Naive thymus-derived CD4-positive, alpha-beta T cell (primary cell): ENCODE data around the gene KLHDC7B. TPM values are rescaled to one million over a fixed set of nuclear protein-coding genes. Genes with fewer than 3 reads are reported as not detected.

Source experiments
- ATAC-seq: fragments of 150-1000 bp; cut with Tn5 transposase; 2 replicates; pipeline ENCODE4 v1.10.0; 2021; ENCODE audit warnings: mild to moderate bottlenecking, moderate library complexity
- CTCF ChIA-PET: fragments of 350-600 bp; sonication (Branson Sonifier 250); formaldehyde crosslinking; loops from one replicate; lab custom pipeline; 2021; ENCODE audit warnings: antibody characterized with exemption; lab: Charles Lee
- POLR2A ChIA-PET: fragments of 350-600 bp; sonication (Branson Sonifier 250); formaldehyde crosslinking; loops from one replicate; lab custom pipeline; 2021; ENCODE audit warnings: antibody characterized with exemption, inconsistent platforms; lab: Charles Lee
- DNase-seq, 9 donors: peaks; one replicate each; pipeline versions ENCODE4 v3.0.0 to v3.0.0-alpha.2; 2020 to 2022; ENCODE audit warnings: mixed read lengths in 1 of 9
- H3K27ac ChIP-seq: one replicate; pipeline ENCODE4 v1.7.0; 2013; ENCODE audit warnings: mild to moderate bottlenecking, low read depth, low read length, moderate library complexity
- H3K27me3 ChIP-seq, 2 donors: one replicate each; pipeline ENCODE4 v1.7.0; 2013; ENCODE audit warnings: low read length in 2 of 2, mild to moderate bottlenecking in 2 of 2, moderate library complexity in 2 of 2; ENCODE audit not compliant: control insufficient read depth in 2 of 2, insufficient read depth in 2 of 2
- H3K36me3 ChIP-seq, 3 experiments: 1 replicate in 2 of 3; 2 replicates in 1 of 3; pipeline ENCODE4 v1.7.0; 2013; ENCODE audit warnings: low read length in 3 of 3, mild to moderate bottlenecking in 3 of 3, moderate library complexity in 1 of 3; ENCODE audit not compliant: insufficient read depth in 3 of 3, control insufficient read depth in 2 of 3
- H3K4me1 ChIP-seq, 2 donors: one replicate each; pipeline ENCODE4 v1.7.0; 2013; ENCODE audit warnings: low read length in 2 of 2, mild to moderate bottlenecking in 2 of 2, moderate library complexity in 1 of 2; ENCODE audit not compliant: control insufficient read depth in 2 of 2, insufficient read depth in 2 of 2
- H3K4me3 ChIP-seq: 2 replicates; pipeline ENCODE4 v1.7.0; 2013; ENCODE audit warnings: mild to moderate bottlenecking, low read length
- H3K9me3 ChIP-seq, 3 experiments: 1 replicate in 2 of 3; 2 replicates in 1 of 3; pipeline ENCODE4 v1.7.0; 2013; ENCODE audit warnings: low read length in 3 of 3; ENCODE audit not compliant: control insufficient read depth in 2 of 3
- H3K27ac Mint-ChIP-seq, 9 donors: one replicate each; pipeline ENCODE4 v1.8.0; 2020 to 2022; ENCODE audit warnings: mixed read lengths in 9 of 9, mild to moderate bottlenecking in 8 of 9, moderate library complexity in 5 of 9, inconsistent platforms in 2 of 9
- H3K27me3 Mint-ChIP-seq, 5 donors: one replicate each; pipeline ENCODE4 v1.8.0; 2021 to 2022; ENCODE audit warnings: mixed read lengths in 5 of 5, mild to moderate bottlenecking in 1 of 5
- H3K36me3 Mint-ChIP-seq, 5 donors: one replicate each; pipeline ENCODE4 v1.8.0; 2020 to 2022; ENCODE audit warnings: mixed read lengths in 5 of 5, mild to moderate bottlenecking in 3 of 5, inconsistent platforms in 1 of 5
- H3K4me1 Mint-ChIP-seq, 7 donors: one replicate each; pipeline ENCODE4 v1.8.0; 2020 to 2022; ENCODE audit warnings: mixed read lengths in 7 of 7, mild to moderate bottlenecking in 3 of 7, inconsistent platforms in 1 of 7
- H3K4me3 Mint-ChIP-seq, 10 donors: one replicate each; pipeline ENCODE4 v1.8.0; 2020 to 2022; ENCODE audit warnings: mild to moderate bottlenecking in 10 of 10, mixed read lengths in 10 of 10, moderate library complexity in 6 of 10, inconsistent platforms in 2 of 10
- H3K9me3 Mint-ChIP-seq, 11 donors: one replicate each; pipeline ENCODE4 v1.8.0; 2020 to 2022; ENCODE audit warnings: mixed read lengths in 11 of 11, mild to moderate bottlenecking in 4 of 11, inconsistent platforms in 1 of 11, moderate library complexity in 1 of 11
- intact Hi-C, 2 donors: fragments of 100-400 bp; cut with micrococcal nuclease; formaldehyde crosslinking; loops; one replicate each; pipeline ENCODE4 v1.15.1; 2023
- polyA plus RNA-seq, 2 donors: library from polyadenylated mRNA; unstranded; fragments of 300-500 nt; fragmentation: Illumina TruSeq; gene quantifications; one replicate each; pipeline ENCODE4 v1.2.3, GENCODE V29; 2021
- total RNA-seq, 6 experiments: library from RNA in 5 of 6; stranded (reverse) in 5 of 6; gene quantifications; 1 replicate in 5 of 6; 2 replicates in 1 of 6; pipeline ENCODE4 v1.2.3 and lab custom pipeline; 2021 to 2026

KLHDC7B gene
- total and polyA plus RNA-seq, 7 experiments from 2014 or later = 4.4 to 17.2 (median 7.8) TPM

DNA sequence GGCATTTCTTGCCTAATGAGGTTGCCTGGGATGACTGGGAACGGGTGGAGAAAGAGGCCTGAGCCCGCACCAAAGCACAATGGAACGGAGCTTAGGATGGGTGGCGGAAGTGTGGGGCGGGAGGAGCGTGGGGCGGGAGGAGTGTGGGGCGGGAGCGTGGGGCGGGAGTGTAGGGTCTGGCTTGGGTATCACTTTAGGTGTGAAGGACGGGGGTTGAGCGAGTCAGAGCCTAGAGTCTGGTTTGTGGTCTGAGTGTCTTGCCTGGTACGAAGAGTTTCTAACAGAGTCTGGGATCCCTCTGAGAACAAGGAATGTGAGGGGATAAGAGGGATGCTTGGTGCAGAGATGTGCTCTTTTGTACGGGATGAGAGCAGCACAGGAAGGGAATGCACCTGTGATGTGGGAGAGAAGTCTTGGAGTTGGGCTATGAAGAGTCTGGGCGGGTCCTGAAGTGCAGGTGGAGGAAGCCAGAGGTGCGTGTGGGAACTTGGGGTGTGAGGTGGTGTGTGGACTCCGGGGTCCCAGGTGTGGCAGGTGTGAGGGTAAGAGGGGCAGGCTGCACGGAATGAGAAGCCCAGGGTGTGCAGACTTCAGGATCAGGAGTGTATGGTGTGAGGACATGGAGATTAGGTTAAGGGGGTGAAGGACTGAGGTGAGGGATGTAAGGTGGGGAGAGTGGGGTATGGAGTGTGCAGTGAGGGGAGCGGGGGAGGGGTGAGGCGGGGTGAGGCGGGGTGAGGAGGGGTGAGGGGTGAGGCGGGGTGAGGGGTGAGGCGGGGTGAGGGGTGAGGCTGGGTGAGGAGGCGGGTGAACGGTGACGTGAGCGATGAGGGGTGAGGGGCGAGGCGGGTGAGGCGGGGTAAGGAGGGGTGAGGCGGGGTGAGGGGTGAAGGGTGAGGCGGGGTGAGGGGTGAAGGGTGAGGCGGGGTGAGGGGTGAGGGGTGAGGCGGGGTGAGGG lies 16.0 kb downstream of the KLHDC7B start:
- no peak overlapping the region for H3K27ac ChIP-seq
- ATAC-seq (no peak), DNase-seq (no peak)
- POLR2A ChIA-PET = interaction anchor here (1.8 kb wide), 1 partner anchor 32 kb away, joined by 4 read pairs; the partner anchor contains the start of gene TYMP
- Mint-ChIP-seq H3K27me3 (peaks cover 0 to 14% (median 0%) of the 10 kb centered on the region in 5 donors), H3K36me3 (no peaks in the 10 kb centered on the region), H3K27ac (peak overlapping the region; percentile 18 to 80 (median 69)), H3K9me3 (peaks cover 0 to 3% (median 0%) of the 10 kb centered on the region in 11 donors), H3K4me3 (peak overlapping the region; percentile 4 to 73 (median 56)), H3K4me1 (peaks cover 6 to 24% (median 14%) of the 10 kb centered on the region in 7 donors)
- peaks cover 0 to 4% of the 10 kb centered on the region in 2 donors for H3K4me1 ChIP-seq
- H3K4me3 ChIP-seq = no peak overlapping the region
- intact Hi-C loops = loop anchor here (1.0 to 2.0 kb wide), 13 partner anchors 13 to 219 kb away; partner anchors contain the start of genes ARSA (in 1 of the 2), CHKB (in 1 of the 2), MAPK8IP2 (in 1 of the 2) and NCAPH2 (in 1 of the 2)
- no peaks in the 10 kb centered on the region for H3K27me3 ChIP-seq
- CTCF ChIA-PET = interaction anchor here (1.0 kb wide), 1 partner anchor 25 kb away, joined by 5 read pairs; no protein-coding TSS in a partner anchor
- H3K9me3 ChIP-seq = no peaks in the 10 kb centered on the region
- no peaks in the 10 kb centered on the region for H3K36me3 ChIP-seq

DNA sequence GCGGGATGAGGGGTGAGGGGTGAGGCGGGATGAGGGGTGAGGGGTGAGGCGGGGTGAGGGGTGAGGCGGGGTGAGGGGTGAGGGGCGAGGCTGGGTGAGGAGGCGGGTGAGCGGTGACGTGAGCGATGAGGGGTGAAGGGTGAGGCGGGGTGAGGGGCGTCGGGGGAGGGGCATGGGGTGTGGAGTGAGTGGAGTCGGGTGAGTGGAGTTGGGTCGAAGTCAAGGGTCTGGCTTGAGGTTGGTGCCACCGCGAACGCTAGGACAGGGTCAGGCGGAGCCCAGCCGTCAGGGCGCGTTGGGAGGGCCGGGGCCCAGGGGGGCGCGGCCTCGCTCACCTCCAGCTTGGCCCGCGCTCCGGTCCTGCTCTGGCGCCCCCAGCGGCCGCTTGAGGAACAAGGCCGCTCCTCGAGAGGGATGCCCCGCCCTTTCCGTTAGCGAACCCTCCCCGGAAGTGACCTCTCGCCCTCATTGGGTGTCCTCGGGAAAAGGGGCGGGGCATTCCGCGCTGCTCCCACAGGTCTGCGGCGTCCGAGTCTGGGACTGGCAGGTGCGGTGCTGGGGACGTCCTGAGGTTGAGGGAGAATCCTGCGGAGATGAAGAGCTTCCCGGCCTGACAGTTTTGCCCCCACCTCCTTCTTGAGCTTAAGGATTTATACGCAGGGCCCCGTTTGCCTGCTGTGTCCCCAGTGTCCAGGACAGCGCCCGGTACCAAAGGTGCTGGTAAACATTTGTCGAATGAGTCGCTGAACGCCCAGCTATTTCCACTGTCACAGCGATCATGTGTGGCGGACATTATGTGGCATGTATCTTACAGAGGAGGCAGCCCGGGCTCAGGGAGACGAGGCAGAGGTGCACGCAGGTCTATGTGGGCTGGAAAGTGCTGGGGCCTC lies 17.1 kb downstream of the KLHDC7B start, which contains the start of gene SYCE3:
Gene SYCE3, minus strand, starts transcription at position 397 of the 890 bp plus-strand sequence. CDS start 6,514 bp downstream, outside the sequence.
- H3K27me3 ChIP-seq = no peaks in the 10 kb centered on the region
- DNase-seq (peak; percentile 92 to 99 (median 96)), ATAC-seq (peak; percentile 100)
- Mint-ChIP-seq H3K36me3 (peaks cover 0 to 3% (median 0%) of the 10 kb centered on the region in 5 donors), H3K27me3 (peaks cover 0 to 14% (median 0%) of the 10 kb centered on the region in 5 donors), H3K4me1 (peaks cover 6 to 24% (median 14%) of the 10 kb centered on the region in 7 donors), H3K27ac (peak within 1 kb of the TSS; percentile 77 to 96 (median 87)), H3K9me3 (peaks cover 0 to 3% (median 0%) of the 10 kb centered on the region in 11 donors), H3K4me3 (peak within 1 kb of the TSS; percentile 85 to 97 (median 94))
- H3K36me3 ChIP-seq = no peaks in the 10 kb centered on the region
- H3K9me3 ChIP-seq = no peaks in the 10 kb centered on the region
- CTCF ChIA-PET = interaction anchor here (0.6 to 2.7 kb wide), 12 partner anchors 14 to 58 kb away, joined by 3 to 11 read pairs (median 4); partner anchors contain the start of genes KLHDC7B, SCO2 and TYMP
- H3K27ac ChIP-seq = peak within 1 kb of the TSS; percentile 67
- POLR2A ChIA-PET = interaction anchor here (0.6 to 4.4 kb wide), 16 partner anchors 9 to 90 kb away, joined by 3 to 33 read pairs (median 4); partner anchors contain the start of genes CHKB, LMF2, NCAPH2 and SCO2
- H3K4me3 ChIP-seq = peak within 1 kb of the TSS; percentile 75
- H3K4me1 ChIP-seq = peaks cover 0 to 4% of the 10 kb centered on the region in 2 donors
- intact Hi-C loops = loop anchor here (1.0 to 2.0 kb wide), 15 partner anchors 14 to 220 kb away; partner anchors contain the start of genes ARSA (in 1 of the 2), CHKB (in 1 of the 2), LMF2 (in 1 of the 2) and MAPK8IP2 (in 1 of the 2)

DNA sequence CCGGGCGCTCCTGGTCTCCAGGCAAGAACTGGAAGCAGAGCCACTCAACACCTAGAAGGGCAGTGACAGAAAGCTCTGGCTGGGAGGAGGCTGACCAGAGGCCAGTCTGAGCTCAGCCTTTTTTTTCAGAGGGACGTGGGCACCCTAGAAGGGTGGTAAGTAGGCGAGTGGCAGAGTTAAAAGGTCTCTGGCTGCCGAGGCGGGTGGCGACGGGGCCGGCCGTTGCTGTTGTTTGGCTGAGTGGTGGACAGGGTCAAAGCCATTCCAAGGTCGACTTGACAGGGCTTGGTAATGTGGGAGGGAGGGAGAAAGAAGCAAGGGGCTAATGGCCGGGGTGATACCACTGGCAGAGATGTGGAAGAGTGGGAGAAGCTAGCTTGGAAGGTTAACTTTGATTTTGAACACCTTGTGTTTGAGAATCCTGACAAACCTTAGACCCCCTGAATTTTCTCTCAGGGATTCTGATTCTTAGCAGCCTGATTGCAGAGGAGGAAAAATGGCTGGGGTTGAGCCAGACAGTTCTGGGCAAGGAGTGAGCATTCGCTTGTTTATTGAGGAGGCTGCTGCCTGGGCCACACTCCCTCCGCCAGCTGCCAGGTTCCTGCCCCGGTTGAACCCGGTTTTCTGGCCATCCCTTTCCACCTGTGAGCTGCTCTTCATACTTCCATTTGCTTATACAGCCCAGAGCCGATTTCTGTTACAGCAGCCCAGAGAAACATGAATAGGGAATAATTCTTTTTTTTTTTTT lies 17.9 kb downstream of the KLHDC7B start:
- intact Hi-C loops = loop anchor here (1.0 to 2.0 kb wide), 4 partner anchors 20 to 93 kb away; partner anchors contain the start of gene LMF2 (in 1 of the 2)

GRCh38 chr22:50564289-50564688 lies 18.6 kb downstream of the KLHDC7B start:
- Mint-ChIP-seq H3K27ac (no peak overlapping the region), H3K36me3 (peaks cover 0 to 5% (median 0%) of the 10 kb centered on the region in 5 donors), H3K4me1 (peaks cover 6 to 24% (median 14%) of the 10 kb centered on the region in 7 donors), H3K9me3 (peaks cover 0 to 3% (median 0%) of the 10 kb centered on the region in 11 donors), H3K4me3 (peak overlapping the region in 4 of 10 donors; percentile 20 to 97 (median 93)), H3K27me3 (peaks cover 0 to 14% (median 0%) of the 10 kb centered on the region in 5 donors)
- H3K27ac ChIP-seq = no peak overlapping the region
- H3K36me3 ChIP-seq = peaks cover 0 to 8% (median 0%) of the 10 kb centered on the region in 3 experiments
- intact Hi-C loops = no loop called here
- H3K27me3 ChIP-seq = no peaks in the 10 kb centered on the region
- peaks cover 0 to 4% of the 10 kb centered on the region in 2 donors for H3K4me1 ChIP-seq
- H3K9me3 ChIP-seq = no peaks in the 10 kb centered on the region
- no peak for DNase-seq
- CTCF ChIA-PET = interaction anchor here (0.6 to 2.7 kb wide), 5 partner anchors 12 to 579 kb away, joined by 3 to 11 read pairs (median 4); partner anchors contain the start of genes KLHDC7B and SCO2
- POLR2A ChIA-PET = interaction anchor here (1.0 to 4.4 kb wide), 12 partner anchors 8 to 57 kb away, joined by 3 to 33 read pairs (median 9); partner anchors contain the start of genes CHKB, CPT1B and SCO2
- H3K4me3 ChIP-seq = no peak overlapping the region
- no peak for ATAC-seq

More for the DNA sequence above, 17.9 kb downstream of the KLHDC7B start:
- ChIA-PET POLR2A (interaction anchor here (0.9 to 4.4 kb wide), 15 partner anchors 8 to 90 kb away, joined by 3 to 33 read pairs (median 4); partner anchors contain the start of genes CHKB, LMF2, NCAPH2 and SCO2), CTCF (interaction anchor here (0.6 to 2.7 kb wide), 12 partner anchors 11 to 578 kb away, joined by 3 to 11 read pairs (median 4); partner anchors contain the start of genes KLHDC7B, SCO2 and TYMP)
- Histone ChIP-seq H3K9me3 (no peaks in the 10 kb centered on the region), H3K27me3 (no peaks in the 10 kb centered on the region), H3K27ac (peak overlapping the region; percentile 67), H3K4me1 (peaks cover 0 to 4% of the 10 kb centered on the region in 2 donors), H3K4me3 (peak overlapping the region; percentile 75), H3K36me3 (peaks cover 0 to 1% (median 0%) of the 10 kb centered on the region in 3 experiments)
- Mint-ChIP-seq H3K27ac (peak overlapping the region; percentile 77 to 96 (median 87)), H3K9me3 (peaks cover 0 to 3% (median 0%) of the 10 kb centered on the region in 11 donors), H3K4me3 (peak overlapping the region; percentile 85 to 97 (median 94)), H3K36me3 (peaks cover 0 to 4% (median 0%) of the 10 kb centered on the region in 5 donors), H3K27me3 (peaks cover 0 to 14% (median 0%) of the 10 kb centered on the region in 5 donors), H3K4me1 (peaks cover 6 to 24% (median 14%) of the 10 kb centered on the region in 7 donors)
- no peak for ATAC-seq
- DNase-seq = no peak

GRCh38 chr22:50567721-50568252 lies 22.1 kb downstream of the KLHDC7B start:
- H3K27ac ChIP-seq = no peak overlapping the region
- DNase-seq = no peak
- H3K27ac Mint-ChIP-seq = no peak overlapping the region
- no peak overlapping the region for H3K4me3 Mint-ChIP-seq
- H3K9me3 Mint-ChIP-seq = no peaks in the 10 kb centered on the region
- H3K36me3 Mint-ChIP-seq = peaks cover 0 to 21% (median 7%) of the 10 kb centered on the region in 5 donors
- no peak for ATAC-seq
- peaks cover 0 to 11% (median 0%) of the 10 kb centered on the region in 5 donors for H3K27me3 Mint-ChIP-seq
- POLR2A ChIA-PET = no interaction called here
- H3K27me3 ChIP-seq = no peaks in the 10 kb centered on the region
- peaks cover 0 to 43% (median 2%) of the 10 kb centered on the region in 3 experiments for H3K36me3 ChIP-seq
- intact Hi-C loops = no loop called here
- CTCF ChIA-PET = no interaction called here
- H3K9me3 ChIP-seq = no peaks in the 10 kb centered on the region
- no peak overlapping the region for H3K4me3 ChIP-seq
- H3K4me1 Mint-ChIP-seq = peaks cover 0 to 11% (median 9%) of the 10 kb centered on the region in 7 donors
- H3K4me1 ChIP-seq = peaks cover 0 to 4% of the 10 kb centered on the region in 2 donors
